Stimulated activated CD4-positive, alpha-beta T cell treated with anti-CD3 and anti-CD28 coated beads, Interleukin-15, amount 100 ng/mL, for 24 hours (primary cell): ENCODE results near the gene UVRAG.

ENCODE experiments used
- DNase-seq: peaks from one replicate; pipeline ENCODE4 v3.0.0-alpha.2; 2020

The UVRAG gene

GRCh38 chr11:76157891-76158290 is 342.9 kb downstream of the UVRAG start:
- DNase-seq: no peak

GRCh38 chr11:76158394-76159302 is 343.6 kb downstream of the UVRAG start:
- DNase-seq: no peak

- DNase-seq: no peak
These were observed 344.4 kb downstream of the UVRAG start for GRCh38 chr11:76159303-76159937.

GRCh38 chr11:76159983-76160661 is 345.1 kb downstream of the UVRAG start:
- DNase-seq: no peak

- DNase-seq: no peak
These were observed 345.8 kb downstream of the UVRAG start for GRCh38 chr11:76160856-76161255.

GRCh38 chr11:76161261-76161961 is 346.4 kb downstream of the UVRAG start:
- DNase-seq: no peak

- no peak for DNase-seq
These were observed 347.6 kb downstream of the UVRAG start for GRCh38 chr11:76162336-76163288.

- DNase-seq: no peak
These were observed 348.4 kb downstream of the UVRAG start for GRCh38 chr11:76163289-76163880.

GRCh38 chr11:76164081-76164480 is 349.1 kb downstream of the UVRAG start:
- DNase-seq: no peak

- DNase-seq: no peak
These were observed 350.1 kb downstream of the UVRAG start for GRCh38 chr11:76164861-76165751.

GRCh38 chr11:76166314-76166713 is 351.3 kb downstream of the UVRAG start:
- peak; percentile 37 for DNase-seq

GRCh38 chr11:76167590-76167989 is 352.6 kb downstream of the UVRAG start:
- no peak for DNase-seq

GRCh38 chr11:76169473-76169896 is 354.5 kb downstream of the UVRAG start:
- no peak for DNase-seq

GRCh38 chr11:76170468-76170867 is 355.5 kb downstream of the UVRAG start:
- no peak for DNase-seq

- DNase-seq: no peak
These were observed 357.6 kb downstream of the UVRAG start for GRCh38 chr11:76172583-76172982.

- no peak for DNase-seq
These were observed 358.7 kb downstream of the UVRAG start for GRCh38 chr11:76173663-76174062.

GRCh38 chr11:76174330-76174729 is 359.3 kb downstream of the UVRAG start:
- no peak for DNase-seq

GRCh38 chr11:76175783-76176182 is 360.8 kb downstream of the UVRAG start:
- DNase-seq: no peak

- no peak for DNase-seq
These were observed 361.5 kb downstream of the UVRAG start for GRCh38 chr11:76176463-76176862.

GRCh38 chr11:76177250-76177686 is 362.3 kb downstream of the UVRAG start:
- DNase-seq: no peak
